IPS-NIHi11 (cell line): ENCODE measurements around the gene DLX6.

ENCODE experiments used
- DNase-seq: peaks from one replicate; pipeline ENCODE4 v3.0.0; 2012; ENCODE audit warnings: mixed read lengths, low spot score

DLX6 gene

GRCh38 chr7:97011104-97011503 is 5.8 kb downstream of the DLX6 start:
- DNase-seq = no peak

- DNase-seq = no peak
These were observed 6.4 kb downstream of the DLX6 start for GRCh38 chr7:97011536-97012364.

GRCh38 chr7:97012365-97013133 is 7.2 kb downstream of the DLX6 start:
- no peak for DNase-seq

- DNase-seq = no peak
These were observed 7.9 kb downstream of the DLX6 start for GRCh38 chr7:97013134-97013844.

GRCh38 chr7:97013845-97014134 is 8.4 kb downstream of the DLX6 start:
- DNase-seq = no peak

- no peak for DNase-seq
These were observed 8.9 kb downstream of the DLX6 start for GRCh38 chr7:97014145-97014750.

GRCh38 chr7:97015279-97015678 is 9.9 kb downstream of the DLX6 start:
- DNase-seq = no peak

- DNase-seq = no peak
These were observed 10.5 kb downstream of the DLX6 start for GRCh38 chr7:97015756-97016380.

- no peak for DNase-seq
These were observed 11.2 kb downstream of the DLX6 start for GRCh38 chr7:97016381-97017191.

- no peak for DNase-seq
These were observed 12.1 kb downstream of the DLX6 start for GRCh38 chr7:97017192-97018125.

GRCh38 chr7:97018126-97018601 is 12.8 kb downstream of the DLX6 start:
- DNase-seq = no peak

GRCh38 chr7:97018791-97019531 is 13.6 kb downstream of the DLX6 start:
- DNase-seq = no peak

GRCh38 chr7:97019710-97020225 is 14.4 kb downstream of the DLX6 start:
- DNase-seq = no peak

GRCh38 chr7:97020601-97020995 is 15.2 kb downstream of the DLX6 start:
- no peak for DNase-seq

- DNase-seq = no peak
These were observed 15.8 kb downstream of the DLX6 start for GRCh38 chr7:97020996-97021746.

- DNase-seq = no peak
These were observed 16.6 kb downstream of the DLX6 start for GRCh38 chr7:97021747-97022490.
